ENCODE measurements around the gene APCDD1.
"Not testable (repeated sequence)": the region's sequence is repeated elsewhere in the genome, so short reads cannot be mapped to it uniquely, and the experiment has no call there.

APCDD1 gene

GRCh38 chr18:10487154-10487553, 32.7 kb downstream of the APCDD1 start:
- no peak for DNase-seq (ENCODE audit: low read depth in 3 of 3, low spot score in 1 of 3)

GRCh38 chr18:10488017-10488416, 33.6 kb downstream of the APCDD1 start:
- DNase-seq (ENCODE audit: low read depth in 3 of 3, low spot score in 1 of 3) = no peak

GRCh38 chr18:10490401-10491165, 36.1 kb downstream of the APCDD1 start:
- DNase-seq (ENCODE audit: low read depth in 3 of 3, low spot score in 1 of 3) = peak in 2 of 3 donors; percentile 12 to 25

GRCh38 chr18:10495936-10496335, 41.5 kb downstream of the APCDD1 start:
- no peak for DNase-seq (ENCODE audit: low read depth in 3 of 3, low spot score in 1 of 3)

GRCh38 chr18:10497206-10497749, 42.8 kb downstream of the APCDD1 start:
- DNase-seq (ENCODE audit: low read depth in 3 of 3, low spot score in 1 of 3) = no peak

- DNase-seq (ENCODE audit: low read depth in 3 of 3, low spot score in 1 of 3) = no peak
Observed at GRCh38 chr18:10499230-10499629, 44.8 kb downstream of the APCDD1 start.

- DNase-seq (ENCODE audit: low read depth in 3 of 3, low spot score in 1 of 3) = no peak
Observed at GRCh38 chr18:10500038-10500437, 45.6 kb downstream of the APCDD1 start.

GRCh38 chr18:10504723-10505122, 50.3 kb downstream of the APCDD1 start:
- DNase-seq (ENCODE audit: low read depth in 3 of 3, low spot score in 1 of 3) = no peak

- DNase-seq (ENCODE audit: low read depth in 3 of 3, low spot score in 1 of 3) = not testable (repeated sequence)
Observed at GRCh38 chr18:10505892-10506291, 51.5 kb downstream of the APCDD1 start.

GRCh38 chr18:10508591-10508990, 54.2 kb downstream of the APCDD1 start:
- no peak for DNase-seq (ENCODE audit: low read depth in 3 of 3, low spot score in 1 of 3)

- no peak for DNase-seq (ENCODE audit: low read depth in 3 of 3, low spot score in 1 of 3)
Observed at GRCh38 chr18:10511236-10511635, 56.8 kb downstream of the APCDD1 start.

- DNase-seq (ENCODE audit: low read depth in 3 of 3, low spot score in 1 of 3) = no peak
Observed at GRCh38 chr18:10514082-10514481, 59.6 kb downstream of the APCDD1 start.

- DNase-seq (ENCODE audit: low read depth in 3 of 3, low spot score in 1 of 3) = no peak
Observed at GRCh38 chr18:10514601-10515000, 60.2 kb downstream of the APCDD1 start.

- DNase-seq (ENCODE audit: low read depth in 3 of 3, low spot score in 1 of 3) = no peak
Observed at GRCh38 chr18:10515456-10515855, 61.0 kb downstream of the APCDD1 start.

GRCh38 chr18:10516078-10516477, 61.6 kb downstream of the APCDD1 start:
- no peak for DNase-seq (ENCODE audit: low read depth in 3 of 3, low spot score in 1 of 3)

GRCh38 chr18:10518595-10519255, 64.3 kb downstream of the APCDD1 start:
- no peak for DNase-seq (ENCODE audit: low read depth in 3 of 3, low spot score in 1 of 3)

- no peak for DNase-seq (ENCODE audit: low read depth in 3 of 3, low spot score in 1 of 3)
Observed at GRCh38 chr18:10519366-10519765, 64.9 kb downstream of the APCDD1 start.

GRCh38 chr18:10519999-10520935, 65.8 kb downstream of the APCDD1 start:
- no peak for DNase-seq (ENCODE audit: low read depth in 3 of 3, low spot score in 1 of 3)

GRCh38 chr18:10521566-10521965, 67.1 kb downstream of the APCDD1 start:
- no peak for DNase-seq (ENCODE audit: low read depth in 3 of 3, low spot score in 1 of 3)

GRCh38 chr18:10522574-10522973, 68.1 kb downstream of the APCDD1 start:
- DNase-seq (ENCODE audit: low read depth in 3 of 3, low spot score in 1 of 3) = no peak

GRCh38 chr18:10523544-10523943, 69.1 kb downstream of the APCDD1 start:
- DNase-seq (ENCODE audit: low read depth in 3 of 3, low spot score in 1 of 3) = no peak

Data from stimulated activated CD4-positive, alpha-beta T cell treated with anti-CD3 and anti-CD28 coated beads, TNF-alpha, amount 100 ng/mL, for 1 hour (primary cell).